HFFc6 (cell line): ENCODE measurements around the gene RPS8. TPM values are rescaled to one million over a fixed set of nuclear protein-coding genes. Genes with fewer than 3 reads are reported as not detected.
"Not testable (repeated sequence)": the region's sequence is repeated elsewhere in the genome, so short reads cannot be mapped to it uniquely, and the experiment has no call there.

Source experiments
- DNase-seq: peaks from one replicate; pipeline ENCODE4 v3.0.0-alpha.2; 2018
- H3K27ac Mint-ChIP-seq: 2 replicates; pipeline ENCODE4 v1.8.0; 2020; ENCODE audit warnings: mild to moderate bottlenecking, mixed read lengths
- H3K27me3 Mint-ChIP-seq: 2 replicates; pipeline ENCODE4 v1.8.0; 2021; ENCODE audit warnings: mild to moderate bottlenecking, moderate library complexity, mixed read lengths; ENCODE audit not compliant: insufficient read depth
- H3K36me3 Mint-ChIP-seq: 2 replicates; pipeline ENCODE4 v1.8.0; 2021; ENCODE audit warnings: low read depth, mixed read lengths
- H3K4me1 Mint-ChIP-seq: 2 replicates; pipeline ENCODE4 v1.8.0; 2020; ENCODE audit warnings: low read depth, mixed read lengths
- H3K4me3 Mint-ChIP-seq: 2 replicates; pipeline ENCODE4 v1.8.0; 2020; ENCODE audit warnings: mild to moderate bottlenecking, moderate library complexity, mixed read lengths
- H3K9me3 Mint-ChIP-seq: 2 replicates; pipeline ENCODE4 v1.8.0; 2020; ENCODE audit warnings: mild to moderate bottlenecking, mixed read lengths
- CTCF ChIP-seq: fragments of 200-600 bp; sonication (generic); IDR thresholded peaks from 2 replicates; pipeline ENCODE4 v1.5.0; 2021; ENCODE audit warnings: antibody characterized with exemption, mild to moderate bottlenecking
- long read RNA-seq: library from polyadenylated mRNA; unstranded; transcript quantifications from one replicate; pipeline ENCODE4 v2.0.0, GENCODE V29; 2019
- total RNA-seq, 6 experiments: library from RNA; stranded (reverse); fragmentation: NEBNext Ultra II Directional; extraction: Animal tissue kit (Norgen Biotek cat#: 25700); gene quantifications; 2 replicates in 1 of 6; 3 replicates in 5 of 6; pipeline ENCODE4 v1.2.3, GENCODE V29; 2021

RPS8 gene
- 1,000 to 10,000 TPM; 1,518 to 1,745 (median 1,633) TPM for total RNA-seq
- long read RNA-seq, transcript RPS8-207 (5 exons, 1,115 nt): minor isoform, 132 of 1,562 reads
- long read RNA-seq, transcript RPS8-203 (3 exons, 898 nt): minor isoform, 12 of 1,562 reads
- long read RNA-seq, transcript RPS8-202 (6 exons, 881 nt): major isoform, 720 of 1,562 reads
- long read RNA-seq, partial matches to known transcripts: 664 of 1,562 reads
- long read RNA-seq, other reads (novel, unspliced or antisense): 28 of 1,562 reads

GRCh38 chr1:44775078-44775929 lies at the start of gene RPS8:
TSS of gene RPS8 (plus strand) at chr1:44775540. CDS start at chr1:44775597, 57 bp downstream.
- Mint-ChIP-seq H3K9me3 (no peaks in the 10 kb centered on the region), H3K27me3 (peaks cover 9% of the 10 kb centered on the region), H3K36me3 (peaks cover 44% of the 10 kb centered on the region), H3K27ac (peak within 1 kb of the TSS; percentile 97), H3K4me3 (peak within 1 kb of the TSS; percentile 93), H3K4me1 (peaks cover 34% of the 10 kb centered on the region)
- peak; percentile 87 for DNase-seq
- TF ChIP-seq CTCF: no peak

- Mint-ChIP-seq H3K27me3 (peaks cover 4% of the 10 kb centered on the region; the same call in 1 of the 2 replicates), H3K36me3 (no peaks in the 10 kb centered on the region), H3K9me3 (0 out of 2 replicates have a peak, but pooled peaks cover 3% of the 10 kb centered on the region), H3K4me3 (peak within 1 kb of the TSS; percentile 77), H3K4me1 (peaks cover 52% of the 10 kb centered on the region), H3K27ac (peak within 1 kb of the TSS; percentile 100)
- peak; percentile 95 for TF ChIP-seq CTCF
- peak; percentile 98 for DNase-seq
These were observed 44.4 kb upstream of the RPS8 start, which contains the start of gene RNU5D-1 for GRCh38 chr1:44730741-44731512. TSS of gene RNU5D-1 (minus strand) at chr1:44731170.

- Mint-ChIP-seq H3K4me1 (peaks cover 35% of the 10 kb centered on the region), H3K27me3 (peaks cover 4% of the 10 kb centered on the region; the same call in 1 of the 2 replicates), H3K27ac (no peak overlapping the region; the same call in 1 of the 2 replicates), H3K36me3 (no peaks in the 10 kb centered on the region), H3K4me3 (0 out of 2 replicates have a peak overlapping the region, but pooled peaks have one; percentile 16), H3K9me3 (0 out of 2 replicates have a peak, but pooled peaks cover 3% of the 10 kb centered on the region)
- TF ChIP-seq CTCF: no peak
- DNase-seq: peak; percentile 72
These were observed 42.0 kb upstream of the RPS8 start for GRCh38 chr1:44733365-44733764.

GRCh38 chr1:44733784-44734183 lies 41.6 kb upstream of the RPS8 start:
- no peak for DNase-seq
- H3K27ac Mint-ChIP-seq: no peak overlapping the region; the same call in 1 of the 2 replicates
- 0 out of 2 replicates have a peak overlapping the region, but pooled peaks have one; percentile 16 for H3K4me3 Mint-ChIP-seq
- peaks cover 4% of the 10 kb centered on the region; the same call in 1 of the 2 replicates for H3K27me3 Mint-ChIP-seq
- no peaks in the 10 kb centered on the region for H3K36me3 Mint-ChIP-seq
- no peak for TF ChIP-seq CTCF
- H3K9me3 Mint-ChIP-seq: 0 out of 2 replicates have a peak, but pooled peaks cover 3% of the 10 kb centered on the region
- H3K4me1 Mint-ChIP-seq: peaks cover 34% of the 10 kb centered on the region

GRCh38 chr1:44735992-44736391 lies 39.3 kb upstream of the RPS8 start:
- no peak overlapping the region for H3K27ac Mint-ChIP-seq
- H3K4me1 Mint-ChIP-seq: peaks cover 39% of the 10 kb centered on the region
- no peaks in the 10 kb centered on the region for H3K9me3 Mint-ChIP-seq
- TF ChIP-seq CTCF: no peak
- peaks cover 9% of the 10 kb centered on the region; the same call in 1 of the 2 replicates for H3K36me3 Mint-ChIP-seq
- H3K27me3 Mint-ChIP-seq: no peaks in the 10 kb centered on the region
- no peak overlapping the region for H3K4me3 Mint-ChIP-seq
- DNase-seq: no peak

GRCh38 chr1:44738953-44739306 lies 36.4 kb upstream of the RPS8 start:
- H3K4me1 Mint-ChIP-seq: peaks cover 33% of the 10 kb centered on the region
- not testable (repeated sequence) for DNase-seq, H3K9me3 Mint-ChIP-seq, H3K27me3 Mint-ChIP-seq
- H3K4me3 Mint-ChIP-seq: peak overlapping the region; percentile 98
- H3K36me3 Mint-ChIP-seq: peaks cover 15% of the 10 kb centered on the region; the same call in 1 of the 2 replicates
- peak overlapping the region; percentile 92 for H3K27ac Mint-ChIP-seq
